OCI-LY1 (cell line): ENCODE data around the gene CHST11.
A peak's percentile ranks its signal among the peaks of the same experiment; 100 is the strongest.

ENCODE experiments used
- H2AFZ ChIP-seq: fragments of 200-600 bp; sonication (generic), shearing (Covaris generic); 2 replicates; pipeline ENCODE4 v1.6.0; 2014; ENCODE audit warnings: antibody characterized with exemption, mild to moderate bottlenecking, low read length
- H3F3A ChIP-seq: fragments of 200-600 bp; sonication (generic), shearing (Covaris generic); 2 replicates; pipeline ENCODE4 v1.6.0; 2014; ENCODE audit warnings: mild to moderate bottlenecking, antibody characterized with exemption, low read length, moderate library complexity; ENCODE audit not compliant: insufficient read depth
- H3K27ac ChIP-seq: fragments of 200-600 bp; sonication (generic); 2 replicates; pipeline ENCODE4 v1.5.1; 2014; ENCODE audit warnings: low read length, mixed run types, mild to moderate bottlenecking, low read depth; ENCODE audit not compliant: poor library complexity, severe bottlenecking
- H3K27me3 ChIP-seq: fragments of 200-600 bp; sonication (generic); 2 replicates; pipeline ENCODE4 v1.6.0; 2014; ENCODE audit warnings: antibody characterized with exemption, mild to moderate bottlenecking, low read length, moderate library complexity; ENCODE audit not compliant: insufficient read depth
- H3K36me3 ChIP-seq: fragments of 200-600 bp; sonication (generic); 2 replicates; pipeline ENCODE4 v1.6.1; 2014; ENCODE audit warnings: mild to moderate bottlenecking, antibody characterized with exemption, low read length, moderate library complexity, mixed read lengths; ENCODE audit not compliant: insufficient read depth
- H3K4me1 ChIP-seq: fragments of 200-600 bp; sonication (generic); 2 replicates; pipeline ENCODE4 v1.5.1; 2014; ENCODE audit warnings: mild to moderate bottlenecking, low read length, moderate library complexity; ENCODE audit not compliant: insufficient read depth, severe bottlenecking
- H3K4me2 ChIP-seq: fragments of 200-600 bp; sonication (generic), shearing (Covaris generic); 2 replicates; pipeline ENCODE4 v1.6.1; 2014; ENCODE audit warnings: low read length
- H3K4me3 ChIP-seq: fragments of 200-600 bp; sonication (generic); 2 replicates; pipeline ENCODE4 v1.5.1; 2014; ENCODE audit warnings: low read length, low read depth, mild to moderate bottlenecking, mixed read lengths; ENCODE audit not compliant: poor library complexity, severe bottlenecking
- H3K79me2 ChIP-seq: fragments of 200-600 bp; shearing (Covaris generic); 2 replicates; pipeline ENCODE4 v1.6.1; 2016; ENCODE audit warnings: mixed run types, low read length, mixed read lengths; ENCODE audit not compliant: insufficient read depth
- H3K9ac ChIP-seq: fragments of 200-600 bp; sonication (generic), shearing (Covaris generic); 2 replicates; pipeline ENCODE4 v1.6.1; 2014; ENCODE audit warnings: mild to moderate bottlenecking, low read length, mixed read lengths
- H3K9me2 ChIP-seq: fragments of 200-600 bp; sonication (generic), shearing (Covaris generic); 2 replicates; pipeline ENCODE4 v1.6.1; 2014; ENCODE audit warnings: low read depth, mild to moderate bottlenecking, low read length, mixed read lengths
- H3K9me3 ChIP-seq: fragments of 200-600 bp; shearing (Covaris generic); 2 replicates; pipeline ENCODE4 v1.6.1; 2014; ENCODE audit warnings: low read length, mixed read lengths
- H4K20me1 ChIP-seq: fragments of 200-600 bp; sonication (generic), shearing (Covaris generic); 2 replicates; pipeline ENCODE4 v1.6.0; 2016; ENCODE audit warnings: mild to moderate bottlenecking, low read length; ENCODE audit not compliant: insufficient read depth
- CTCF ChIP-seq: fragments of 200-600 bp; sonication (generic), shearing (Covaris generic); IDR thresholded peaks from 2 replicates; pipeline ENCODE4 v1.5.1; 2017; ENCODE audit warnings: mild to moderate bottlenecking, antibody characterized with exemption, low read length, moderate library complexity, mixed read lengths
- EZH2 ChIP-seq: fragments of 200-600 bp; sonication (generic), shearing (Covaris generic); IDR thresholded peaks from 2 replicates; pipeline ENCODE4 v1.8.0; 2017; ENCODE audit warnings: borderline replicate concordance, mixed run types, mild to moderate bottlenecking, antibody characterized with exemption, low read length, moderate library complexity, mixed read lengths

CHST11 gene

GRCh38 chr12:104720339-104721038 lies 263.7 kb downstream of the CHST11 start:
- Histone ChIP-seq H3K27ac (peak overlapping the region; percentile 98), H2AFZ (no peak overlapping the region), H3K4me1 (peaks cover 69% of the 10 kb centered on the region), H3K9me2 (no peaks in the 10 kb centered on the region), H3K4me3 (peak overlapping the region; percentile 51), H3F3A (no peaks in the 10 kb centered on the region), H3K9ac (peak overlapping the region; percentile 82), H3K27me3 (no peaks in the 10 kb centered on the region), H3K9me3 (no peaks in the 10 kb centered on the region), H3K79me2 (no peaks in the 10 kb centered on the region), H3K36me3 (no peaks in the 10 kb centered on the region), H4K20me1 (no peaks in the 10 kb centered on the region), H3K4me2 (peak overlapping the region; percentile 79)
- TF ChIP-seq CTCF, result no peak

- Histone ChIP-seq H3K27me3 (no peaks in the 10 kb centered on the region), H3K36me3 (no peaks in the 10 kb centered on the region), H3K4me3 (peak overlapping the region; percentile 51), H3K79me2 (no peaks in the 10 kb centered on the region), H3K9ac (peak overlapping the region; percentile 82), H3K27ac (peak overlapping the region; percentile 98), H3F3A (no peaks in the 10 kb centered on the region), H3K9me2 (no peaks in the 10 kb centered on the region), H3K4me2 (peak overlapping the region; percentile 79), H3K4me1 (peaks cover 64% of the 10 kb centered on the region), H2AFZ (no peak overlapping the region), H3K9me3 (no peaks in the 10 kb centered on the region), H4K20me1 (no peaks in the 10 kb centered on the region)
- TF ChIP-seq EZH2, result no peak
- no peak for TF ChIP-seq CTCF
These were observed 264.3 kb downstream of the CHST11 start for GRCh38 chr12:104721039-104721405.

GRCh38 chr12:104721936-104722335 lies 265.2 kb downstream of the CHST11 start:
- Histone ChIP-seq H3K27me3 (no peaks in the 10 kb centered on the region), H3K27ac (peak overlapping the region; percentile 98), H3K79me2 (no peaks in the 10 kb centered on the region), H3K9me2 (no peaks in the 10 kb centered on the region), H3K4me1 (peaks cover 60% of the 10 kb centered on the region), H3K4me3 (no peak overlapping the region), H3K9me3 (no peaks in the 10 kb centered on the region), H3K4me2 (peak overlapping the region; percentile 79), H2AFZ (no peak overlapping the region), H3K36me3 (no peaks in the 10 kb centered on the region), H3F3A (no peaks in the 10 kb centered on the region), H3K9ac (peak overlapping the region; percentile 82; the same call in 1 of the 2 replicates), H4K20me1 (no peaks in the 10 kb centered on the region)
- TF ChIP-seq CTCF, result no peak
- TF ChIP-seq EZH2, result no peak
